Ectodermal cell (in vitro differentiated cells): ENCODE results near the gene FALEC. TPM values are rescaled to one million over a fixed set of nuclear protein-coding genes. Genes with fewer than 3 reads are reported as not detected.

ENCODE experiments used
- H3K27ac ChIP-seq: 2 replicates; pipeline ENCODE4 v1.7.0; 2013; ENCODE audit warnings: mild to moderate bottlenecking, low read depth, low read length; ENCODE audit not compliant: insufficient read depth, poor library complexity, severe bottlenecking
- H3K27me3 ChIP-seq: 2 replicates; pipeline ENCODE4 v1.7.0; 2013; ENCODE audit warnings: mild to moderate bottlenecking, low read length; ENCODE audit not compliant: insufficient read depth, control insufficient read depth, poor library complexity, severe bottlenecking
- H3K36me3 ChIP-seq: one replicate; pipeline ENCODE4 v1.7.0; 2013; ENCODE audit warnings: low read length; ENCODE audit not compliant: control insufficient read depth, insufficient read depth
- H3K4me1 ChIP-seq: one replicate; pipeline ENCODE4 v1.7.0; 2013; ENCODE audit warnings: low read length; ENCODE audit not compliant: control insufficient read depth, insufficient read depth
- H3K4me3 ChIP-seq: 2 replicates; pipeline ENCODE4 v1.7.0; 2013; ENCODE audit warnings: low read depth, low read length, control low read depth; ENCODE audit not compliant: insufficient read depth
- H3K9me3 ChIP-seq: 2 replicates; pipeline ENCODE4 v1.7.0; 2013; ENCODE audit warnings: mild to moderate bottlenecking, low read length, moderate library complexity; ENCODE audit not compliant: control insufficient read depth
- WGBS, 2 experiments: methylation state at CpG; one replicate each; pipeline ENCODE4 v1.1.7; 2013; ENCODE audit warnings: missing lambda C conversion rate in 2 of 2; 5-methylcytosine and 5-hydroxymethylcytosine counted together
- polyA plus RNA-seq, 4 experiments: library from polyadenylated mRNA; stranded (reverse); fragments of 50-300 nt; gene quantifications; one replicate each; pipeline ENCODE4 v1.2.3, GENCODE V29; 2013

Gene FALEC
- 1.2 TPM for polyA plus RNA-seq (2013, experiment 1 of 4)
- 1.5 TPM for polyA plus RNA-seq (2013, experiment 2 of 4)
- polyA plus RNA-seq (2013, experiment 3 of 4) = 1.2 TPM
- 0.65 TPM for polyA plus RNA-seq (2013, experiment 4 of 4)

DNA sequence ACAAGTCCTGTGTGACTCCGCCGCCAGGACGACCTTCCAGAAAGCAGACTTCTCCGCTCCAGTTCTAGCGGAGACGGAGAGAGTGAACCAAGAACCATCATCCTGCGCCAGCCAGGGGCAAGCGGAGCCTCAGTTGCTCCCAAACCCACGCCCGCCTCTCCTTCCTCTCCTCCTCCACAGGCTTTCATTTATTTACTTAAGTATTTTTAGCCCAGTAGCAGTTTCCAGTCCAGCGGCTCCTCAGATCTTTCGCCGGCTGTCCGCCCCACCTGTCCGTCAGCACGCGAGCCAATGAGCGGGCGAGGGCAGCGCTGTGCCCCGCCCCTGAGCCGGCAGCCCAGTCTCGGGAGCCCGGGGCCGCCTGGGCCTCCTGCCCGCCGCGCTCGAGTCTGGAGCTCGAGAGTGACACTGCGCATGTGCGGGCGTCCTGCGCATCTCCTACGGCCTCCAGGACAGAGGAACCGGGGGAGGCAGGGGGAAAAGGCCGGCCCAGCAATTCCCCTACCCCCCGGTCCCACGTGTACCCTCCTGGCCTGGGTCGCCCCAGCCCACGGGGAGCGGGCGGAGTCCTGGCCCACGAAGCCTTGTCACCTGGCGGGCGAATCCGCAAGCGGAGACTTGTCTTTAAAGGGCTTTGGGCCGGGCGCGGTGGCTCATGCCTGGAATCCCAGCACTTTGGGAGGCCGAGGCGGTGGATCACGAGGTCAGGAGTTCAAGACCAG is at the start of gene FALEC:
Gene FALEC, plus strand, starts transcription at position 425 of the 722 bp plus-strand sequence.
- Histone ChIP-seq H3K9me3 (no peaks in the 10 kb centered on the region), H3K36me3 (no peaks in the 10 kb centered on the region), H3K27ac (peak within 1 kb of the TSS; percentile 74), H3K27me3 (no peaks in the 10 kb centered on the region), H3K4me1 (peaks cover 6% of the 10 kb centered on the region), H3K4me3 (peak within 1 kb of the TSS; percentile 69)
- WGBS, 2 experiments = 3% methylated on average over 54 of the region's 54 CpGs

DNA sequence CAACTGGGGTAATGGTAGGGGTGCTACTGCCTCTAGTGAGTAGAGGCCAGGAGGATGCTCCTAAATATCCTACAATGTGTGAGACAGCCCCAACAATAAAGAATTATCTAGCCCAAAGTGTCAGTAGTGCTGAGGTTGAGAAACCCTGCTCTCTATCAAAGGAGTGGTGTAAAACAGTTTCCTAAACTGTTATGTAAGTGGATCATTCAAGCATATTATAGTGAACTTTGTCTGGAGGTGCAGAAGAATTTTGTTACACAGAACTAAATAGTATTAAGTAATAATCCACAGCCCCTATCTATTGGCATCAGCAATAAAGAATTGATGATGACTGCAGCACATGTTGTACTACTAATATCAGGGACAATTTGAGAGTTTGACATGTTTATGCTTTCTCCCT is 48.6 kb upstream of the FALEC start:
- H3K27me3 ChIP-seq = no peaks in the 10 kb centered on the region
- H3K27ac ChIP-seq = no peak overlapping the region
- no peaks in the 10 kb centered on the region for H3K9me3 ChIP-seq
- no peak overlapping the region for H3K4me3 ChIP-seq
- peaks cover under 1% of the 10 kb centered on the region for H3K4me1 ChIP-seq
- H3K36me3 ChIP-seq = peaks cover 33% of the 10 kb centered on the region

DNA sequence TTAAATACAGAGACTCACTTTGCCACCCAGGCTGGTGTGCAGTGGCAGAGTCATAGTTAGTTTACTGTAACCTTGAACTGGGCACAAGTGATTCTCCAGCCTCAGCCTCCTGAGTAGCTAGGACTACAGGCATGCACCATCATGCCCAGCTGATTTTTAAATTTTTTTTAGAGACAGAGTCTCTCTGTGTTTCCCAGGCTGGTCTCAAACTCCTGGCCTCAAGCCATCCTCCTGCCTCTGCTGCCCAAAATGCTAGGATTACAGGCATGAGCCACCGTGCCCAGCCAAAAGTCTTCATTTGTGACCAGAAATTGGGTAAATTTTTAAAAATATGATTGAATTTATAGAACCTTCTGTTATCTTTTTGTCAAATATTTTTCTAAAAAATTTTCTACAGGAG is 46.3 kb upstream of the FALEC start:
- 100% methylated on average over 1 of the region's 1 CpG for WGBS, 2 experiments
- Histone ChIP-seq H3K9me3 (no peaks in the 10 kb centered on the region), H3K27ac (no peak overlapping the region), H3K27me3 (no peaks in the 10 kb centered on the region), H3K4me3 (no peak overlapping the region), H3K36me3 (peaks cover 38% of the 10 kb centered on the region), H3K4me1 (peaks cover 11% of the 10 kb centered on the region)

DNA sequence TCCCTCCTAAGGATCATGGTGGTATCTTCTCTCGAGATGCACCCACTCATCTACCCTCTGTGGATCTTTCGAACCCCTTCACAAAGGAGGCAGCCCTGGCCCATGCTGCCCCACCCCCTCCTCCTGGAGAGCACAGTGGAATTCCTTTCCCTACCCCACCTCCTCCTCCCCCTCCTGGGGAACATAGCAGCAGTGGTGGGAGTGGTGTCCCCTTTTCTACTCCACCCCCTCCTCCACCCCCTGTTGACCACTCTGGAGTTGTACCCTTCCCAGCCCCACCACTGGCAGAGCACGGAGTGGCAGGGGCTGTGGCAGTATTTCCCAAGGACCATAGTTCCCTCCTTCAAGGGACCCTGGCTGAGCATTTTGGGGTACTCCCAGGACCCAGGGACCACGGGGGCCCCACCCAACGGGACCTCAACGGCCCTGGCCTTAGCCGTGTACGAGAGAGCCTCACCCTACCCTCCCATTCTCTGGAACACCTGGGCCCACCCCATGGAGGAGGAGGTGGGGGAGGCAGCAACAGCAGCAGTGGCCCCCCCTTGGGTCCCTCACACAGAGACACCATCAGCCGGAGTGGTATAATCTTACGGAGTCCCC is 42.9 kb upstream of the FALEC start:
- Histone ChIP-seq H3K27me3 (no peaks in the 10 kb centered on the region), H3K27ac (no peak overlapping the region), H3K4me1 (peaks cover 11% of the 10 kb centered on the region), H3K9me3 (no peaks in the 10 kb centered on the region), H3K36me3 (peaks cover 25% of the 10 kb centered on the region), H3K4me3 (no peak overlapping the region)
- 89 to 92% methylated on average over 10 of the region's 10 CpGs for WGBS, 2 experiments

DNA sequence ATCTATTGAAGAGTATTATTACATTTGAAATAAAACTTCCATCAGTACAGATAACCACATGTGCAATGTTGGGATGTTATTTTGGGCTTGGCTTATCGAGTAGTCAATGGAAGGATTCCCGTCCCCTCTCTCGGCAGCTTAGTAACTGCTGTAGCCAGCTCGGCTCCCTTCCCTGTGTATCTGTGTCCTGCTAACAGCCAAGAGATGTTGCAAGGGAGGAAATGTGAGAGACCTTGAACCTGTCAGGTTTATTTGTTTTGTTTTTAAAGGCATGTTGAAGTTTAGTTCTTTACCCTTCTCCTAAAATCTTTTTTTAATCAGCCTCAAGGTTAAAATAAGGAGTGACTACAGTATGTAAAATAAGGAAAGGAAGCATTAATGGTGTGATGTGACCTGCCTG is 41.9 kb upstream of the FALEC start:
- Histone ChIP-seq H3K36me3 (peaks cover 22% of the 10 kb centered on the region), H3K27me3 (no peaks in the 10 kb centered on the region), H3K9me3 (no peaks in the 10 kb centered on the region), H3K4me1 (peaks cover 11% of the 10 kb centered on the region), H3K4me3 (no peak overlapping the region), H3K27ac (no peak overlapping the region)
- 90 to 92% methylated on average over 4 of the region's 4 CpGs for WGBS, 2 experiments

DNA sequence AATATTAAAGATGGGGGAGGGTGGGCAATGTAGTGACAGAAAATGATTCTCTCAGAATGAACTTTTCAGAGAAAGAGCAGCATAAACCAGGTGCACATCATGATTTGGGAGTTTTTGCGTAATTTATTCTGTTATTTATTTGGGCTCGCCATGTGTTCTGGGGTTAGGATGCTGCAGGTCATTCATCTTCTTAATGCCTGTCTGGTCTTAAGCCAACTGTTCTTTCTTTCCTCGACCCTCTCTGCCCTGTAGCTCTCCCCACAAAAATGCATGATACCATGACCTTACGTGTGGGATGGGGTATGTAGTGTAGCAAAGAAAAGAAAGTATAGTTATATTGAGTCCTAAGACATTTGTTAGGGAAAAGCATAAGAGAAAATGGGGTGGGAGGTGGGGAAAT is 40.7 kb upstream of the FALEC start:
- Histone ChIP-seq H3K4me3 (no peak overlapping the region), H3K27me3 (no peaks in the 10 kb centered on the region), H3K27ac (no peak overlapping the region), H3K36me3 (peaks cover 22% of the 10 kb centered on the region), H3K9me3 (no peaks in the 10 kb centered on the region), H3K4me1 (peaks cover 11% of the 10 kb centered on the region)
- 83 to 89% methylated on average over 4 of the region's 4 CpGs for WGBS, 2 experiments

DNA sequence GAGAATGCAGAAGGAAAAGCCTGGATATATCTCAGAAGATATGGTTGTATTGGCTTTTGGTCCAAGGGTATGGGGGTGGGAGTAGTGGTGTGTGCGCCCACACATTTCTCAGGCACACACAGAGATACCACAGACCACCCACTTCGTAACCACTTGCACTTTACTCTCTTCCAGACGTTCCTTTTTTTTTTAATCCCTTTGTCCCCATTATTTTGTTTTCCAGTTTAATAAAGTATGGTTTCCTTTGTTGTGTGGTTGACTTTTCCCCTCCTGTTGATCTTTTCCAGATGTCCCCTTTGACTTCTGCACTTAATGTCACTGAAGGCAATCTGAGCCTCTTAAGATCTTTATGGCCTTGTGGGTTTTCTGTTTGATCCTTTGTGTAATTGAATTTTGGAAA is 38.8 kb upstream of the FALEC start:
- no peaks in the 10 kb centered on the region for H3K27me3 ChIP-seq
- H3K4me3 ChIP-seq = no peak overlapping the region
- H3K9me3 ChIP-seq = no peaks in the 10 kb centered on the region
- H3K27ac ChIP-seq = no peak overlapping the region
- H3K36me3 ChIP-seq = peaks cover 7% of the 10 kb centered on the region
- H3K4me1 ChIP-seq = peaks cover 11% of the 10 kb centered on the region
- WGBS, 2 experiments = 85% methylated on average over 3 of the region's 3 CpGs; no CpG with 5 or more reads in 1 of the 2 experiments

DNA sequence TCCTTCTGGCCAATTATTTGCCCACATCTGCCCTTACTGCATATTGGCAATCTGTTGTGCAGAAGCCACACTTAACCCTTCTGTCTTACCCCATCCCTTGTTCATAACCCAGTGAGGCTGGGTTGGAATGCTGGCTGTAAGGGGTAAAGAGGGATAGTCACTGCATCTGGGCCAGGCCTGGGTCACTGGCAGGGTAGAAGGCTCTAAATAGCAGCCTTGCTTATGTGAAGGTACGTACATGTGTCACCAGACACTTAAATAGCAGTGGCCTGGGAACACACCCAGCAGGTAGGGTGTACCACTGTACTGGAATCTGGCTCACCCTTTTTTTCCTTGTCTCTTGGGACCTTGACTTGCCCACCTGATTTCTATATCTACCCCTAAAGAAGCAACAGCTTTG is 38.2 kb upstream of the FALEC start:
- Histone ChIP-seq H3K27ac (no peak overlapping the region), H3K9me3 (no peaks in the 10 kb centered on the region)

DNA sequence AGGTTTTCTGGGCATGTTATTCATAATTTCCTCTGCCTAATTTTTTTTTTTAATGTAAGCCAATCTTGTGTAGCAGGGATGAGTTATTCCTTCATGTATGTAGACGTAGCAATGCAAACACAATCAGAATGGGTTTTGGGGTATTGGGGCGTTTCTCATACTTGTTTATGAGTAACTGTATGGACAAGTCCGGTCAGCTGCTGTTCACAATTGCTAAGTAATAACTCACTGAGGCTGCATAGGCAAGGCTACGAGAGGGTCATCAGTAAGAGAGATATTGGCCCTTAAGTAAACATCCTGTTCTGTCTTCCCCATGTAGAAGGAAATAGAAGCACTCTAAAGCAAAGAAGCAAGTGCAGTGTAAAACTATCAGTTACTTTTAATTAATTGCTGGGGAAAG is 37.8 kb upstream of the FALEC start:
- H3K4me3 ChIP-seq = no peak overlapping the region
- WGBS, 2 experiments = 86 to 94% methylated on average over 4 of the region's 4 CpGs
- no peaks in the 10 kb centered on the region for H3K36me3 ChIP-seq
- peaks cover 3% of the 10 kb centered on the region for H3K4me1 ChIP-seq
- H3K27ac ChIP-seq = no peak overlapping the region
- H3K9me3 ChIP-seq = no peaks in the 10 kb centered on the region
- H3K27me3 ChIP-seq = no peaks in the 10 kb centered on the region

More for the DNA sequence above, 38.2 kb upstream of the FALEC start:
- Histone ChIP-seq H3K27me3 (no peaks in the 10 kb centered on the region), H3K4me1 (peaks cover 7% of the 10 kb centered on the region), H3K36me3 (peaks cover 2% of the 10 kb centered on the region), H3K4me3 (no peak overlapping the region)
- WGBS, 2 experiments = 84 to 89% methylated on average over 1 of the region's 1 CpG

DNA sequence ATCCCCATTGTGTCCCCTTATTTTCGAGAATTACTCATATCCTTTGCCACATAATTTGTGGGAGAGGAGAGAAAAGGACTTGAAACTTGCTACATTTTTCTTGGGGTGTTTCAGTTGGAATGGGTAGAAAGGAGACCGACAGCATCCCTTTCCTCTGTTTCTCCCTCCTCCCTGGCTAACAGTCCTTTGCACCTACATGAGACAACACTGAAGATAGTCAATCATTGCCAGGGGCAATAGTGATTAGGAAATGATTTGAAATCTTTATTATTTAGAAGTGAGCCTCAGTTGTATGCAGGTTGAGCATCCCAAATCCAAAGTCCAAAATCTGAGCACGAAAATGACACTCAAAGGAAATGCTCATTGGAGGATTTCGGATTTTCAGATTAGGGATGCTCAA is 36.2 kb upstream of the FALEC start:
- no peaks in the 10 kb centered on the region for H3K4me1 ChIP-seq
- H3K27me3 ChIP-seq = no peaks in the 10 kb centered on the region
- H3K27ac ChIP-seq = no peak overlapping the region
- no peaks in the 10 kb centered on the region for H3K36me3 ChIP-seq
- H3K4me3 ChIP-seq = no peak overlapping the region
- WGBS, 2 experiments = 79 to 80% methylated on average over 3 to 4 of the region's 4 CpGs
- no peaks in the 10 kb centered on the region for H3K9me3 ChIP-seq
